ENCODE data around the gene PCGF1.
"Not testable (repeated sequence)": the region's sequence is repeated elsewhere in the genome, so short reads cannot be mapped to it uniquely, and the experiment has no call there.

The PCGF1 gene

GRCh38 chr2:74472086-74472944 is 35.2 kb downstream of the PCGF1 start, which contains the start of gene MRPL53:
TSS of gene MRPL53 (minus strand) at chr2:74472680. CDS start at chr2:74472660, 20 bp downstream.
- peak; percentile 97 for DNase-seq (ENCODE audit: low read depth)

DNA sequence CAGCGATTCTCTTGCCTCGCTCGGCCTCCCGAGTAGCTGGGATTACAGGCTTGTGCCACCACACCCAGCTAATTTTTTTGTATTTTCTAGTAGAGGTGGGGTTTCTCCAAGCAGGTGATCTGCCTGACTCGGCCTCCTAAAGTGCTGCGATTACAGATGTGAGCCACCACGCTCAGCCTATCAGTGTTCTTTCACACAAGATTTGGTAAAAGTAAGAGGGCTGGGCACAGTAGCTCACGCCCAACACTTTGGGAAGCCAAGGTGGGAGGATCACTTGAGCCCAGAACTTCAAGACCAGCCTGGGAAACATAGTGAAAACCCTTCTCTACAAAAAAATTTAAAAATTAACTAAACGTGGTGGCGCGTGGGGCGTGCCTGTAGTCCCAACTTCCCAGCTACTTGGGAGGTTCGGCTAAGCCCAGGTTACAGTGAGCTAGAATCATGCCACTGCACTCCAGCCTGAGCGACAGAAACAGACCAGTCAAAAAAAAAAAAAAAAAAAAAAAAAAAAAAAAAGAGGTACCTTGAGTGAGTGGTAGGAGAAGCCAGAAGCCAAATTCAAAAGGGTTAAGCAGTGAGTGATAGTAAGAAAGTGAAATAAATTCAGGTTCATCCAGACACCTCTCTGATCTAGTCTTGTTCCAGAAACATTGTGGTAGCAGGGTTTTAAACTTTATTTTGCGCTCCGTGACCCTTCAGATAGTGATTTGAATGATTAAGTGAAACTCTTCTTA is 36.0 kb downstream of the PCGF1 start:
- DNase-seq (ENCODE audit: low read depth): no peak

GRCh38 chr2:74470742-74471141 is 36.8 kb downstream of the PCGF1 start:
- not testable (repeated sequence) for DNase-seq (ENCODE audit: low read depth)

GRCh38 chr2:74464406-74464805 is 43.1 kb downstream of the PCGF1 start:
- no peak for DNase-seq (ENCODE audit: low read depth)

DNA sequence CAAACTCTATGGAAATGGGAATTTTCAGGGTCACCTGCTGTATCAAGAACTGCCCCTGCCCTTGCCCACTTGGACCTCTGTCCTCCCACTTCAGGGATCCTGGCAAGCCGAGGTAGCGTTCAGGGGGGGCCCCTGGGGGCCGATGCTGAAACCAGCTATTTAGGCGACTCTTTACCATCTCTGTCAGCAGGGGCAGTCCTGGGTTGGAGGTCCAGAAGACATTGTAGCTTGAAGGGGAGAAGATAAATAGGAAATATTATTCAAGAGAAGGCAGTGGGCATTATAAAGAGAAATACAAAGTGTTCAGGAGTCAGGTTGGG is 44.7 kb downstream of the PCGF1 start:
- DNase-seq (ENCODE audit: low read depth): no peak

DNA sequence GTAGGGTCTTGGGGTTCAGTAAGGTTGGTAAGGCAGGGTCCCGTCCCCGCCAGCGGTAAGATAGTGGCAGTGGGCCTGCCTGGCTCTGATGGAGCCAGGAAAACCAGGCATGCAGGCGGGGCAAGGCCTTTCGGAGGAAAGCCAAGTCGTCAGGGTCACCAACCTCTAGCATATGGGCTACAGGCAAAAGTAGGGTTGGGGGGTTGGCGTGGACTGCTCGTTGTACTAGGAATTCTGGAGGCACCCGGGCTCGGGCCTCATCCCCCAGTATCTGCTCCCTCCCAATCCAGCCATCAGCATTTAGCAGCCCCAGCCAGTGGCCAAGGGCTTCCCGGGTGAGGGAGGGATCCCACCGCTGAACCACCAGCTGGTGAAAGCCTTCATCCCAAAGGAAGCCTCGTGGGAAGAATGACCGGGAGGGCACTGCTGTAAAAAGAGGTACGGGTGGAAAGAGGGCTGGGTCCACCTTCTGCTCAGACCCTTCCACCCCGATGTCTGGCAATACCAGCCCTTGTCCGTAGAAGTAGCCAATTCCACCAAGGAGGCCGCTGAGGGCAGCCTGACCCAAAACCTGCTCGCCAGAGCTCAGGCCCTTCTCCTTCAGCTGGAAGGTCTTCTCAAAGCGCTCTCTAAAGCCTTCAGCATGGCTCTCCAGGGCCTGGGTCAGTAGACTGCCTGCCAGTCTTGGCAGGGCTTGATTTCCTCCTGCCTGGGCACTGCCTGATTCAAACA is 45.3 kb downstream of the PCGF1 start:
- no peak for DNase-seq (ENCODE audit: low read depth)

DNA sequence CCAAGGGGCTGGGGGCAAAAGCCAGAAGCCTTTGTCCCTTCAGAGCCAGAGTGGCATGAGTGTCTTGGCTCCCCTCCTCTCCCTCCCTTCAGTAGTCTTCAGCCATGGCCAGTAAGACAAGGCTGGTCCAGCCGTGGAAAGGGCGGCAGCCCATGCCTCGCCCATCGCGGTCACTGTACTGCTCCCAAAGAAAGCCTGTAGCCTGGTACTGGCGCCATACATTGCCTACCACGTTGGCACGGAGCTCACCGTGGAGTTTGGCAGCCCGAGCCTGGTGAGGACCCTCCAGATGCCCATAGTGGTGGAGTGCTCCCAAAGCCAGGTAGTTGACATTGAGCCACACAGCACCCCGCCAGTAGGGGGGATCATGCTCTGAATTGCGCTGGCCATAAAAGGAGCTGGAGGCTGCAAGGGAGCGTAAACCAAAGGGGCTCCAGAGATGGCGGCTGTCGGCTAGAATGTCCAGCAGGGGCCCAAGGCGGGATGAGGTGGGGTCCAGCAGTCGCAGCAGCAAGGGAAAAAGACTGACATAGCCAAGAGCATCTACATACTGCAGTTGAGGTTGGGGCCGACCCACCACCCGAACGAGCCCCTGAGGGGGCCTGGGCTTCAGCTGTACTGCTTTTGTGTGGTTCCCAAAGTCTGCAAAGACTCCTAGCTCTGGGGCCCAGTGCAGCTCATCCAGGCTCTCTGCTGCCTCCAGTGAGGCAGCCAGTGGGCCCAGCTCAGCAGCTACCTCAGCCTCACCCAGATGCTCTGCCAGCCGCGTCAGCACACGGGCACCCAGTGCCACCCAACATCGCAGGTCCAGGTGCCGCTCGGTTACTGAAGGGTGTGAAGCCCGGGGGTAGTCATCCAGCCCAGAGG is 46.1 kb downstream of the PCGF1 start:
- DNase-seq (ENCODE audit: low read depth): no peak

GRCh38 chr2:74460187-74460586 is 47.3 kb downstream of the PCGF1 start:
- not testable (repeated sequence) for DNase-seq (ENCODE audit: low read depth)

GRCh38 chr2:74459503-74460118 is 47.9 kb downstream of the PCGF1 start:
- not testable (repeated sequence) for DNase-seq (ENCODE audit: low read depth)

DNA sequence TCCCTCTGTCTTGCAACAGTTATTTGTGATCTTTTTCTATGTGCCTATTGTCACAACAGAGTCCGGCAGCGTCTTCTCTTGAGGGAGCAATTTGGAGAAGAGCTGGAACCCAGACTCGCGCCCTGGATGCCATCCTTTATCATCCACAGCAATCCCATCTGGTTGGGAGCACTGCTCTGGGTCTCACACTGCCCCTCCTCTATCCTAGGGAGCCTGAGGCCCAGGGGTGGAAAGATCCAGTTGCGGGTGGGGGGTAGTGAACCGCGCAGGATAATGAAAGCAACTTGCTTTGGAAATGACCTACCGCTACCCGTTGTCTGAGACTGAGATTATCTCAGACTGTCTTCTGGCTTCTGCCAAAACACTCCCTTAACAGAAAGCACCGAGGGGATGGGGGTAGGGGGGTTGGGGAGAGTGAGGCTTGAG is 48.5 kb downstream of the PCGF1 start:
- no peak for DNase-seq (ENCODE audit: low read depth)

DNA sequence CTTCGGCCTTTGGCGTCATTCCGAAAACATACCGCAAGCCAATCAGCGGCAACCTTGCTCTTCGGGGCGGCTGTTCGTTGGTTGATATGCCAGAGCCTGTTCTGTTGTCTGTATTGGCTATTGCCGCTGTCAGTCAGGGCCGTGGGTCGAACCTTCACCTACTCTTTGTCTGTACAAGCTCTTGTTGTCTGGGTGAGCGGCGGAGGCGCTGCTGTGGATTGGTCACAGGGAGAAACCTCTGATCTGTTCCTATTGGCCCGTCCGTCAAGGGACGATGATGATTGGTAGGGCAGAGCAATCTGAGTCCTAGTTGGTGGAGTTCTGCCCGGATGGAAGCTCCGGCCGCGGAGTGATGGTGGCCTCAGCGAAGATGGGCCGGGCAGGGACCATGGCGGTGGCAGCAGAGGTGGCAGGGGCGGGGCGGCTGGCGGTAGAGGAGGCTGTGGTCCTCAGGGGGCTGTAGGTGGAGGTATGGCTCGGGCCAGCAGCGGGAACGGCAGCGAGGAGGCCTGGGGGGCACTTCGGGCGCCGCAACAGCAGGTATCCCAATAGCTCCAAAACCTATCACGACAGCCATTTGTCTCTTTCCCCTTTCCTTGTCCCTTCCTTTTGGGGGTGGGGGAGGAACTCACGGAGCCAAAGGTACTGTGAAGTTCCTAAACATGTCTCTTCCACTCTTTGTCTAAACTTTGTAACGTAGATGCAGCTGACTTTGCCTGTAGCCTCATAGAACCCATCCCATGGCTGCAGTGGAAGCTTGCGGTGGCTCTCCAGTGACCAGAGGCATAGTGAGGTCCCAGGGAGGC is 49.2 kb downstream of the PCGF1 start, which contains the start of gene WBP1:
Gene WBP1, plus strand, starts transcription at position 307 of the 806 bp plus-strand sequence. Its CDS starts 165 bp downstream, at position 472.
- peak; percentile 80 for DNase-seq (ENCODE audit: low read depth)

GRCh38 chr2:74457549-74458131 is 49.9 kb downstream of the PCGF1 start:
- peak; percentile 65 for DNase-seq (ENCODE audit: low read depth)

DNA sequence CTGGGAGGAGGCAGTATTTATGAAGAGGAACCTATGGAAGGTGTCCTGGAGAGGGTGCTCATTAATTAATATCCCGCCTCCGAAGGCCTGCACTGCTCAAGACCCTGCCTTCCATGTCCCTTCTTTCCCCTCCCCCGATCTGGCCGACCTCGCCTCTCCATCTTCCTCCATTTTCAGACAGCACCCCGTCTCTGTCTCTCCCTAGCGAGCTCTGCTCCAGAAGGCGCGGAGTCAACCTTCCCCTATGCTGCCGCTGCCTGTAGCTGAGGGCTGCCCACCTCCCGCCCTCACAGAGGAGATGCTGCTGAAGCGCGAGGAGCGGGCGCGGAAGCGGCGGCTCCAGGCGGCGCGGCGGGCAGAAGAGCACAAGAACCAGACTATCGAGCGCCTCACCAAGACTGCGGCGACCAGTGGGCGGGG is 50.4 kb downstream of the PCGF1 start:
- DNase-seq (ENCODE audit: low read depth): no peak

All from stimulated activated CD8-positive, alpha-beta memory T cell treated with anti-CD3 and anti-CD28 coated beads, Interleukin-15, amount 100 ng/mL, for 24 hours (primary cell).